ENCODE data around the gene KRTAP5-5.
"Not testable (repeated sequence)": the region's sequence is repeated elsewhere in the genome, so short reads cannot be mapped to it uniquely, and the experiment has no call there.

KRTAP5-5 gene

GRCh38 chr11:1643146-1643690 is 13.6 kb downstream of the KRTAP5-5 start:
- in situ Hi-C loops (cut with MboI; ENCODE audit: low pct_unique_long_range_greater_than_20kb, low sequenced_read_pairs, unreplicated experiment), result no loop called here
- DNase-seq (ENCODE audit: low spot score), result no peak
- TF ChIP-seq CTCF (IDR thresholded peaks at IDR 0.05; ENCODE audit: extremely low read depth, insufficient read depth, missing control alignments), result no peak

GRCh38 chr11:1644601-1645356 is 15.2 kb downstream of the KRTAP5-5 start:
- no peak for TF ChIP-seq CTCF (IDR thresholded peaks at IDR 0.05; ENCODE audit: extremely low read depth, insufficient read depth, missing control alignments)
- in situ Hi-C loops (cut with MboI; ENCODE audit: low pct_unique_long_range_greater_than_20kb, low sequenced_read_pairs, unreplicated experiment), result no loop called here

GRCh38 chr11:1645357-1645821 is 15.8 kb downstream of the KRTAP5-5 start:
- no peak for TF ChIP-seq CTCF (IDR thresholded peaks at IDR 0.05; ENCODE audit: extremely low read depth, insufficient read depth, missing control alignments)
- in situ Hi-C loops (cut with MboI; ENCODE audit: low pct_unique_long_range_greater_than_20kb, low sequenced_read_pairs, unreplicated experiment), result no loop called here
- no peak for DNase-seq (ENCODE audit: low spot score)

More at GRCh38 chr11:1644601-1645356, 15.2 kb downstream of the KRTAP5-5 start:
- DNase-seq (ENCODE audit: low spot score), result no peak

GRCh38 chr11:1646540-1646939 is 17.0 kb downstream of the KRTAP5-5 start:
- DNase-seq (ENCODE audit: low spot score); in situ Hi-C loops (cut with MboI; ENCODE audit: low pct_unique_long_range_greater_than_20kb, low sequenced_read_pairs, unreplicated experiment): not testable (repeated sequence)

- in situ Hi-C loops (cut with MboI; ENCODE audit: low pct_unique_long_range_greater_than_20kb, low sequenced_read_pairs, unreplicated experiment), result no loop called here
- TF ChIP-seq CTCF (IDR thresholded peaks at IDR 0.05; ENCODE audit: extremely low read depth, insufficient read depth, missing control alignments), result no peak
- DNase-seq (ENCODE audit: low spot score), result no peak
Observed at GRCh38 chr11:1647901-1648652, 18.5 kb downstream of the KRTAP5-5 start.

GRCh38 chr11:1648653-1649420 is 19.3 kb downstream of the KRTAP5-5 start:
- TF ChIP-seq CTCF (IDR thresholded peaks at IDR 0.05; ENCODE audit: extremely low read depth, insufficient read depth, missing control alignments), result no peak
- in situ Hi-C loops (cut with MboI; ENCODE audit: low pct_unique_long_range_greater_than_20kb, low sequenced_read_pairs, unreplicated experiment), result no loop called here
- DNase-seq (ENCODE audit: low spot score), result no peak

Data from GM13977 (cell line).